Stimulated activated CD8-positive, alpha-beta memory T cell treated with anti-CD3 and anti-CD28 coated beads, Interleukin-15, amount 100 ng/mL, for 24 hours (primary cell): ENCODE results near the gene PSTPIP1.

Source experiments
- DNase-seq: peaks from one replicate; pipeline ENCODE4 v3.0.0-alpha.2; 2020; ENCODE audit warnings: low read depth

Gene PSTPIP1

DNA sequence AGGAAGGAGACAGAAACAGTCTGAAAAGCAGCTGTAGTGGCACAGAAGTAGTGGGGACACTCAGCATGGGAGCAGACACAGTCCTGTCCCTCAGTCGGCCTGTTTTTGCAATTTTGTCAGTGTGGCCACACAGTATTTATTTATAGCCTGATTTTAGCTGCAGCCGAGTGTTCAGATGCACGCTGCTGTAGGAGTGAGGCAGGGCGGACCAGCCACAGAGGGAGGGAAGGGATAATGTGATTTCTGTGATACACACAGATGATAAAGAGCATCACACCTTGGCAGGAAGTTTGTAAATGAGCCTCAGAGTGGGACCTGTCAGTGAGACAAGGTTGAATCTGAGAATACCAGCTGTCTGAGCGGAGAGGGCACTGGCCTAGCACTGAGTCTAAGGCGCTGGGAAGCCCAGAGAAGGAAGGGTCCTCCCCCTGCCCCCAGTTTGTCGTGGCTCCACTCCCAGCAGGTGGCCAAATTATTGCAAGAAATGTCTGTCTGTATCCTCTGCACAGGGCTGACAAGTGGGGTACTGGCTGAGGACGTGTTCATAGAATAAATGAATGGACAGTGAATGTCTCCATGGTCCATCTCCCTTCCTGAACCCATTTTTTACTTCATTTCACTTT is 3.8 kb downstream of the PSTPIP1 start:
- DNase-seq: no peak

- no peak for DNase-seq
Observed at GRCh38 chr15:76999996-77000395, 5.1 kb downstream of the PSTPIP1 start.

DNA sequence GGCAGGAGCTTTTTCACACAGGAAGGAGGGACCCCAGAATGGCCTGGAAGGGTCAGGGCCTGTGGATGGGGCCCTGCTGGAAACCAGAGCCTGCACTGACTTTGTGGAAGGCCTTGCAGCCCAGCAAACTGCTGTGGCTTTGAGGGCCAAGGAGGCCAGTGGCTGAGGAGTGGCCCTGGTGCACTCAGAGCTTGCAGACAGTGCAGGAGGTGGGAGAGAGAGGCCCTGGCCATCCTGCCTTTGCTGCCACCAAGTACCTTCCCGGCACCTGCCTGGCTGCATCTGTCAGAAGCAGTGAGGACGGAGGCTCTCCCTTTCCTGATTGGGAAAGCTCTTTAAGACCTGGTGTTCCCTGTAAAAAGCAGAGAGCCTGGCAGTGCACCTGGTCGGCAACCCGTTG is 6.4 kb downstream of the PSTPIP1 start:
- DNase-seq: no peak

- DNase-seq: no peak
Observed at GRCh38 chr15:77001966-77002365, 7.0 kb downstream of the PSTPIP1 start.

GRCh38 chr15:77002436-77002835 is 7.5 kb downstream of the PSTPIP1 start:
- no peak for DNase-seq

DNA sequence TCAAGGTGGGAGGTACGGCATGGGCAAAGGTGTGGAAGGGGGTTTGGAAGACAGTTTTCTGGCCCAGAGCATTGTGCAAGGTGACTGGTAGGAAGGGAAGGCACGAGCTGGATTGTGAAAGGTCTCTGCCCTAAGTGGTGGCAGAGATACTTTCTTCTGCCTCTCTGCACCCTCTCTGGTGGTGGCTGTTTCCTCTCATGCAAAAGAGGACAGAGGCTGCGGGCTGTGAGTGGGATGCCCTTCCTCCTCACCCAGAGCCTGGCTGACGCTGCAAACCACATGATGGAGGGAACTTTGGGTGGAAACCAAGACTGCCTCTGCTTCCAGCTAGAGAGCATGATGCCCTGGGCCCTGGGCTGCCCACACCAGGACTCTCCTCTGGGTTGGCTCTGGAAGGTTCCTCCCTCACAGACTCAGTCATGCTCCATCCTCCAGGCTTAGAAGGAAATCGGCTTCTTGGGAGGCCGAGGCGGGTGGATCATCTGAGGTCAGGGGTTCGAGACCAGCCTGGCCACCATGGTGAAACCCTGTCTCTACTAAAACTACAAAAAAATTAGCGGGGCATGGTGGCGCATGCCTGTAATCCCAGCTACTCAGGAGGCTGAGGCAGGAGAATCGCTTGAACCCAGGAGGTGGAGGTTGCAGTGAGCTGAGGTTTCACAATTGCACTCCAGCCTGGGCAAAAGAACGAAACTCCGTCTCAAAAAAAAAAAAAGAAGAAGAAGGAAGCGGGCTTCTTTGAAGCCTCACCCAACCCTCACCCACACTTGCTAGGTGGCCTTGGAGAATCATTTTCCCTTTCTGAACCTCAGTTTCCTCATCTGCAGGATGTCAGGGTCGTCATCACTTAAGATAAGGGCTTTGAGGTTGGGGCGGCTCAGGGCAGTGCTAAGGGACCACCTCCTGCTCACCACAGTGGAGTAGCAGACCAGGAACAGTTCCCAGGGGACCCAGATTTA is 8.3 kb downstream of the PSTPIP1 start:
- no peak for DNase-seq

DNA sequence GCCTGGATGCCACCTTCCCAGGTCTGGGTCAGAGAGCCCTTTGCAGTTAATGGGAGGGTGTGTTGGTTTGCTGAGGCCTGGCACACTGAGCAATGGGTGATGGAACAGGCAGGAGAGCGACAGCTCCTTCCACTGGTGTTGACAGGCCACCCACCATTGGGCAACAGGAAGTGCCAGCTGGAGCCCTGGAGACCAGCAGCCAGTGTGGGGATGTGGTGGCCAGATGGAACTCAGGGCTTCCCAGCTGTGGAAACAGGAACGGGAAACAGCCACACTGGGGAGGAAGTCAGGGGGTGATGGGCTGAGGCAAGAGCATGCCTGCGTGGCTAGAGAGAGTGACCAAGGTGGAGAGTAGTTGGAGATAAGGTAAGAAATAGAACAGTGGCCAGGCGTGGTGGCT is 9.3 kb downstream of the PSTPIP1 start:
- DNase-seq: no peak

GRCh38 chr15:77009176-77009575 is 14.2 kb downstream of the PSTPIP1 start:
- no peak for DNase-seq

- no peak for DNase-seq
Observed at GRCh38 chr15:77009646-77010311, 14.9 kb downstream of the PSTPIP1 start.

DNA sequence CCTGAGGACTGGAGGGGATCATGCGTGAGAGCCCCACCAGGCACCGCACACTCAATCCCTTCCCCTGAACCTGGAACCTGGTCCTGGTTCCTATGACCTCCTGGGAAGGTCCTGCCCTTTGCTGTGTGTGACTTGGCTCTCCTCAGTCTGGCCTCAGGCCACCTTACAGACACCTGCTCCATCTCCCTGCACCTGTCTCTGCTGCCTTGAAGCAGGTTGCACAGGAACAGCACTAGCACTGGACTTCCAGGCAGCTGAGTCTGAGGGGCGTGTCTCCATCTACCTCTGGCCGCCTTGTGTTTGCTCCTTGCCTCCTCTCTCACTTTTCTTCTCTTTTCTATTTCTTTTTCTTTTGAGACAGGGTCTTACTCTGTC is 15.4 kb downstream of the PSTPIP1 start:
- DNase-seq: no peak

DNA sequence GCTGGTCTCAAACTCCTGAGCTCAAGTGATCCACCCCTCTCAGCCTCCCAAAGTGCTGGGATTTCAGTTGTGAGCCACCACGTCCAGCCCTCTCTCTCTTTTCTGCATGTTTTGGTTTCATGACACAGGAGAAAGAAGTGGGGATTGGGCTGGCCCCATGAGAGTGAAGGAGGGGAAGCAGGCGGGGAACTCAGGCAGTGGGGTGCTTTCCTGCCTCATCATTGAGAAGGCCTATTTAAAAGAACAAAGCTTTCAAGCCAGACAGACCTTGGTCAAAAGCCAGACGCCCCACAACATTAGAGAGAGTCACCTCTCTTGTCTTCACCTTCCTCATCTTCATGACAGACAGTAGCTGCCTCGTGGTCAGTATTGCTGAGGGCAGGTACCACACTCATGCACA is 15.9 kb downstream of the PSTPIP1 start:
- DNase-seq: no peak

DNA sequence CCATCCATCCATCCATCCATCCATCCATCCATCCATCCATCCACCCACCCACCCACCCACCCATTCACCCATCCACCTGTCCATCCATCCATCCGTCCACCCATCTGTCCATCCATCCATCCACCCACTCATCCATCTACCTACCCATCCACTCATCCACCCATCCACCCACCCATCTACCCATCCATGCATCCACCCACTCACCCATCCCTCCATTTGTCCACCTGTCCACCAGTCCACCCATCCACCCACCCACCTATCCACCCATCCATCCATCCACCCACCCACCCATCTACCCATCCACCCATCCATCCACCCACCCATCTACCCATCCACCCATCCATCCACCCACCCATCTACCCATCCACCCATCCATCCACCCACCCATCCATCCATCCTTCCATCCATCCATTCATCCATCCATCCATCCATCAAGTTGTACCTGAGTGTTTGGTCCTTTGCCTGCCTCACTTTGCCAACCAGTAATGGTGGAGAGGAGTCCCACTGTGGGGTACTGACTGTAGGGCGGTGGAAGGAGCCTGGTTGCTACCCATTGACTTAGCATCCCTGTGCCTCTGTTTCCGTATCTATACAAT is 17.3 kb downstream of the PSTPIP1 start:
- no peak for DNase-seq

- DNase-seq: no peak
Observed at GRCh38 chr15:77012868-77013267, 17.9 kb downstream of the PSTPIP1 start.

GRCh38 chr15:77013776-77014131 is 18.8 kb downstream of the PSTPIP1 start:
- peak; percentile 55 for DNase-seq

DNA sequence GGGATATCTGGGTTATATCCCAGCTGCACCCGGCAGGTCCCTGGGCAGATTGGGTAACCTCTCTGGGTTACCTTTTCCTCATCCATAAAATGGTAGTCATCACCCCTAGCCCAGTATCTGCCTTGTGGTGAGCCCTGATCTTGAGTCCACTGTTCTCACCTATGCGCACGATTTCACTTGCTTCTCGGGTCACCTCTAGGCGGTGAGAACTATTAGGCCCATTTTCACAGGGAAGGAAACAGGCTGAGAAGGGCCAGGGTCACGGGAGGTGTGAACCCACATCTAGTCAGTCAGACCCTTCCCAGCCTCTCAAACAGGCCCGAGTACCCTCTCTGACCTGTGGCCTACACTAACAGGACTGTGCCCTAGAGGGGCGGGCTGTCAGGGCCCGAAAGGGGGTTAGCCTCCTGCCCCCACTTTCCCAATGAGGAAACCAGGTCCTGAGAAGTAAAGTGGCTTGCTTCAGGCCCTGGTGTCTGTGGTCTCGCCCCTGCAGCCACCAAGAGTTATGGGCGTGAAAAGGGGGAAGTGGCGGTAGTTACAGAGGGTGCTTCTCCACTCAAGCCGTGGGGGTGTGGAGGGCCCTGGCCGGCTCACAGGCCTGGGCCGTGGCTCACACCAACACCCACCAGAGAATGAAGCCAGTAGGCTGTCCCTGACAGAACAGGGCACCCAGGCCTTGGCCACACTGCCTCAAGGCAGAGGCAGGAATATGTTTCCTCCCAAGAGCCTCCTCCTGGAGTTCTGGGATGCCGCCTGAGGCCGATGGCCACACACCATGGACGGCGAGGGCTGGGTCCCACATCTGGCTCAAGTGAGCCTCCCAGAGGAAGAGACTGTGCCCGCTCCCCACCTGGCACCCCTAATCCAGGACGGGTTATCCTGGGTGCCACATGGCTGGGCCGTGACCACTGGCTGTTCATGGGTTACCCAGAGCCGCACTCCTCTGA is 19.5 kb downstream of the PSTPIP1 start:
- DNase-seq: no peak

GRCh38 chr15:77015646-77016320 is 20.9 kb downstream of the PSTPIP1 start:
- no peak for DNase-seq

DNA sequence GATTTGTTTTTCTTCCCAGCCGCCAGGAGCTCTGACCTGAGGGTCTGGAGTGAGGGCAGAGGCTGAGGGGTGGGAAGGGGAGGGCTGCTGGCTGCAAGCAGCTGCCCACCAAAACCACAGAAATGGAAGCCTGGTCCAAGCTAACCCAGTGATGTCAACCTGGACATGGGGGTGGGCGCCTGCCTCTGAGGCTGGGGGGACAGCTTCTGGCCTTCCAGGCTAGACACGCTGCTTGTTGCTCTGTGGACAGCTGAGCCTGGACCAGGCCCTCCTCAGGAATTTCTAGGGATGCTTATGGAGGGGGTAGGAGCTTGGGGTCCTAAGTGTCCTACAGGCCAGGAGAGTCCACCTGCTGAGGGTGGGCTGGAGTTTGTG is 21.4 kb downstream of the PSTPIP1 start:
- no peak for DNase-seq

GRCh38 chr15:77017091-77017660 is 22.2 kb downstream of the PSTPIP1 start:
- DNase-seq: no peak

DNA sequence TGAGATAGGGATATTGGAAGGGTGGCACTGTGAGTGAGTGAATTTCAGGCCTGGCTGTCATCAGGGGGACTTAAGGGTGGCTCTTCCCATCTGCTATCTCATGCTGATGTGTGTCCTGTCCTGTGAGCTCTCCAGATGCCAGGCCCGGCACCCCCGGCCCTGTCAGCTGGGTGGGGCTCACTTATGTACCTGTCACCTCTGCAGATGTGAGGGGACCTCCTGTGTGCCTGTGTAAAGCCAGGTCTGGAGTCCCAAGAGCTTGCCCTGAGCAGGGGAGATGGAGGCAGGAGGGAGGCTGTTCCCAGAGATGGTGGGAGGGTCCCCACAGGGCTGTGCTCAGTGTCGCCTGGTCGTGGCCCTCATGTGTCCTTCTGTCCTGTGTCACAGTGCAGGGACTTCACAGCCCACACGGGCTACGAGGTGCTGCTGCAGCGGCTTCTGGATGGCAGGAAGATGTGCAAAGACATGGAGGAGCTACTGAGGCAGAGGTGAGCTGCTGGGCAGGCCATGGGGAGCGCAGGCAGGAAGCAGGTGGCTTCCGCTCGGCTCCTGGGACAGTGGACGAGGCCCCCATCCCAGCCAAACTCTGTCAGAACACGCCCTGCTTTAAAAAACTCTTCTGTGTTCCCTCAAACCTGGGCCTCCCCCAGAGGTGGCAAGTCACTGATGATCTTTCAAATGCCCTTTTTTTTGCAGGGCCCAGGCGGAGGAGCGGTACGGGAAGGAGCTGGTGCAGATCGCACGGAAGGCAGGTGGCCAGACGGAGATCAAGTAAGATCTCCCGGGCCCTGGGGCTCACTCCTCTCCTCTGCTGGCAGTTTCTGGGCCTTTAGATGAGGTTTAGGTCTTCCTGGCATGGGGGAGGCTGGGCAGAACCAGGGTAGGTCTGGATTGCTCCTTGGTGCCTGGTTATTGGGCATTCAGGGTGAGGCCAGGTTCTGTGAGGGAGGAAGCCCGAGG is 23.1 kb downstream of the PSTPIP1 start:
- DNase-seq: no peak
